IPS-18c (cell line): ENCODE measurements around the gene EVA1A.

Experiments
- H3K4me3 ChIP-seq: 2 replicates; pipeline ENCODE4 v1.7.0; 2013; ENCODE audit warnings: low read depth, mild to moderate bottlenecking, low read length, moderate library complexity; ENCODE audit not compliant: insufficient read depth
- H3K9me3 ChIP-seq: one replicate; pipeline ENCODE4 v1.6.1; 2013; ENCODE audit warnings: mild to moderate bottlenecking, low read length, moderate library complexity; ENCODE audit not compliant: control insufficient read depth, insufficient read depth

The EVA1A gene

GRCh38 chr2:75556679-75557366 lies 3.9 kb downstream of the EVA1A start:
- H3K9me3 ChIP-seq, result no peaks in the 10 kb centered on the region
- no peak overlapping the region for H3K4me3 ChIP-seq

GRCh38 chr2:75555701-75556100 lies 5.0 kb downstream of the EVA1A start:
- Histone ChIP-seq H3K4me3 (no peak overlapping the region), H3K9me3 (no peaks in the 10 kb centered on the region)

GRCh38 chr2:75553935-75554531 lies 6.7 kb downstream of the EVA1A start:
- Histone ChIP-seq H3K9me3 (no peaks in the 10 kb centered on the region), H3K4me3 (no peak overlapping the region)

DNA sequence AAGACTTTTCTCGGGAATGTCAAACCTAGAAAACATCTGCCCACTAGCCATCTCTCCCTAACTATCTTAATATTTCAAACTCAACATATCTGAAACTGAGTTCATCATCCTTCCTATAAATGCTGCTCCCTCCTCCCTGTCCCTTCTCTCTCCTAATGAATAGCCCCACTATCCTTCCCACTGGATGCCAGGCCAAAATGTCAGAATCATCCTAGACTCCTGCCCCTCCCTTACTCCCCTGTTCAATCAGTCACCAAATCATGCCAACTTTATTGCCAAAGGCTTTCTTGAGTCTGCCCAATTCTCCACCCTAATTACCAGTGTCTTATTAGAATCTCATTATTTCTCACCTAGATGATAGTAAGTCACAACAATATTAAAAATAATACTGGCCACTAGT lies 8.5 kb downstream of the EVA1A start:
- H3K9me3 ChIP-seq, result no peaks in the 10 kb centered on the region

GRCh38 chr2:75551434-75551833 lies 9.3 kb downstream of the EVA1A start:
- no peak overlapping the region for H3K4me3 ChIP-seq
- no peaks in the 10 kb centered on the region for H3K9me3 ChIP-seq

More for the DNA sequence above, 8.5 kb downstream of the EVA1A start:
- H3K4me3 ChIP-seq, result no peak overlapping the region

DNA sequence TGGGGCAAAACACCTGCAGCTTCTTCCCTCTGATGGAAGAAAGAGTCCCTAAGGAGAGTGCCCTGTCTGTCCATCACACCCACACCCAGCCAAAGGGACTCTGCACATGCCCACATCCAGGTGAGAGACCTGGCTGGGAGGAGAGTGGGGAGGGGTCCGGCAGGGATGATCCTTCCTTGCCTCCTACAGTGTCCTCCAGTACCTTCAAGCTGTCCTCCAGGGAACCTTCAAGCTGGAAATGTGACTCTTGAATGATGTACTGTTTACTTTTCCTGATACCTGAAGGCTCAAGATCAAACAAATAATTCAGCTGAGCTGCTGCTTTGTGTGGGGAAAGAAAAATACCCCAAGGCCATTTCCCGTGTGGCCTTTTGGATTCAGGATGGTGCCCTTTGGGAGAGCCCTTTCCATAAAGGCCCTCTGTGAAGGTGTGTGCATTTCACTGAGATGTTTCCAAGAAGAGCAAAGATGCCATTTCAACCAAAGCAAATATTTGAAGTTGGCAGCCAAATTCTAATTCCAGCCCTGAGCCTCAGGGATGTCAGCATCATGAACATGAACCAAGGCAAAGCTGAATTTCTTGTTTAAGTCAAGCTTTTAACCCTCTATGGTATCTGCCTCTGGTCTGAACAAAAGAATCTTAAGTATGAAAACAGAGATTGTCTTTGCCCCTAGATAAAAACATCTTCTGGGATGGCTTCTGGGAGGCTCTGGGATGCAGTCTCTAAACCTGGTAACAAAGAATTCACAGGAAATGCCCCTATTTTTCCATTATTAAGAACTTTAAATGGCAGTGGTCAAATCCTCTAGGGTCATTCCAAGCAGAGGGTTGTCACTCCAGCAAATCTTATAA lies 11.1 kb downstream of the EVA1A start:
- H3K4me3 ChIP-seq, result no peak overlapping the region
- H3K9me3 ChIP-seq, result no peaks in the 10 kb centered on the region

GRCh38 chr2:75548036-75548573 lies 12.6 kb downstream of the EVA1A start:
- Histone ChIP-seq H3K9me3 (no peaks in the 10 kb centered on the region), H3K4me3 (no peak overlapping the region)

DNA sequence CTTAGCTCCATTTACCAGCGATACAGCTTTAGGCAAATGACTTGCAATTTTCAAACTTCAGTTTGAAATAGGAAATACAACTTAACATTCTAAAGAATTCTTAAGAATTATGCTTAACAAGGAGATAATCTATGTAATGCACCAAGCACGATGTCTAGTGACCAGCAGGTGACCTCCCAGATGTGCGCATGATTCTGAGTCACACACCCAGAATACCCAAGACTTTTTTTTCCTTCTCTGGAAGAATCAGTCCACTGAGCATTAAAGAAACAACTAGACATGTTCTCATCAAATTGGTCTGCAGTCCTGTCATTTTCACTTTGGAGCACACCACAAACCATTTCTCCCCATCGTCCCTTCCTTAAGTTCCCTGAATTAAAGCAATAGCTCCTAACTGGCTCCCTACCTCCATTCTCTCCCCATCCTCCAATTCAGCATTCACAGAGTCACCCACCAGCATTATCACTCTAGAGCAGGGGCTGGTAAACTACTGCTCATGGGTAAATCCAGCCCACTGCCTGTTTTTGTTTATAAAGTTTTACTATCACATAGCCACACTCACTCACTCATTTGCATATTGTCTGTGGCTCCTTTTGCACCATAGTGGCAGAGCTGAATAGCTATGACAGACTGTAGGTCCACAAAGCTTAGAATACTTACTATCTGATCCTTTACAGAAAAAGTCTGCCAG lies 13.2 kb downstream of the EVA1A start:
- no peak overlapping the region for H3K4me3 ChIP-seq
- H3K9me3 ChIP-seq, result no peaks in the 10 kb centered on the region

- no peaks in the 10 kb centered on the region for H3K9me3 ChIP-seq
- no peak overlapping the region for H3K4me3 ChIP-seq
These were observed 14.8 kb downstream of the EVA1A start for GRCh38 chr2:75545922-75546321.

DNA sequence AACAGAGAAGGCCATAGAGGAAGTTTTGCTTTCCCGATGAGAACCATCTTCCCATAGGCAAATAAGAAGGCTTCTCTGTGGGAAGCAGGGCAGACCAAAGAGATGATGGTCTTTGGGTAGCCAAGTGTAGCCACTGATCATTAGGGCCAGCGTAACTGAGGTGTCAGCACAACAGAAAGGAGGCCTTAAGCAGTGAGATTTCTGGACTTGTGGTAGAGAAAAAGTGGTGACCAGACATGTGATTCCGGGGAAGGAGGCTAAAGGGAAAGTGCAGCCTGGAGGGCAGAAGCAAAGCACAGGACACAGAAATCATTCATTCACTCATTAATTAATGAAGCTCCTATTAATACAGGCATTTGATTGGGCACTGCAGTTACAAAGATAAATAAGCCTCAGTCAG lies 15.4 kb downstream of the EVA1A start:
- H3K4me3 ChIP-seq, result no peak overlapping the region
- H3K9me3 ChIP-seq, result no peaks in the 10 kb centered on the region

DNA sequence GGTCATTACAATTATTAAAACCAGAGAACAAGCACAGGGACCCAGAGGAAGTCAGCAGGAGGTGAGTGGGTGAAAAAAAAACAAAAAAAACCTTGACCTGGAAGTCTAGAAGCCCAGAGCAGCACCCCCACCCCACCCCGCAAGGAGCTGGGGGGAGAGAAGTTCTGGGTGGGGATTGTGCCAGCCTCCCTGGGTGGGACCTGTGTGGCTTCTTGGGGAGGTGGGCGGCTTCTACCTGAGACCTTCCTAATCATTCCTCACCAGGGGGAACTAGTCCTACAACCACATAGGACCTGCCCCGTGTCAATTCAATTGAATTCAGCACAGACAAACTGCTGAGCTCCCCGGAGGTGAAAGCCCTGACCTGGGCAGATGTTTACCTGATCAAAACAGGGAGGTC lies 17.3 kb downstream of the EVA1A start:
- H3K4me3 ChIP-seq, result no peak overlapping the region
- H3K9me3 ChIP-seq, result no peaks in the 10 kb centered on the region

GRCh38 chr2:75541430-75541829 lies 19.3 kb downstream of the EVA1A start:
- H3K4me3 ChIP-seq, result no peak overlapping the region
- H3K9me3 ChIP-seq, result no peaks in the 10 kb centered on the region

GRCh38 chr2:75540994-75541393 lies 19.7 kb downstream of the EVA1A start:
- H3K4me3 ChIP-seq, result no peak overlapping the region

GRCh38 chr2:75539955-75540716 lies 20.6 kb downstream of the EVA1A start:
- Histone ChIP-seq H3K4me3 (no peak overlapping the region), H3K9me3 (no peaks in the 10 kb centered on the region)

More at GRCh38 chr2:75540994-75541393, 19.7 kb downstream of the EVA1A start:
- H3K9me3 ChIP-seq, result no peaks in the 10 kb centered on the region

- Histone ChIP-seq H3K4me3 (no peak overlapping the region), H3K9me3 (no peaks in the 10 kb centered on the region)
These were observed 21.9 kb downstream of the EVA1A start for GRCh38 chr2:75538521-75539490.

- no peaks in the 10 kb centered on the region for H3K9me3 ChIP-seq
These were observed 23.1 kb downstream of the EVA1A start for GRCh38 chr2:75537658-75538057.

More at GRCh38 chr2:75537658-75538057, 23.1 kb downstream of the EVA1A start:
- H3K4me3 ChIP-seq, result no peak overlapping the region
